ENCODE measurements around the gene DLEC1.
"Not testable (repeated sequence)": the region's sequence is repeated elsewhere in the genome, so short reads cannot be mapped to it uniquely, and the experiment has no call there.

Gene DLEC1

DNA sequence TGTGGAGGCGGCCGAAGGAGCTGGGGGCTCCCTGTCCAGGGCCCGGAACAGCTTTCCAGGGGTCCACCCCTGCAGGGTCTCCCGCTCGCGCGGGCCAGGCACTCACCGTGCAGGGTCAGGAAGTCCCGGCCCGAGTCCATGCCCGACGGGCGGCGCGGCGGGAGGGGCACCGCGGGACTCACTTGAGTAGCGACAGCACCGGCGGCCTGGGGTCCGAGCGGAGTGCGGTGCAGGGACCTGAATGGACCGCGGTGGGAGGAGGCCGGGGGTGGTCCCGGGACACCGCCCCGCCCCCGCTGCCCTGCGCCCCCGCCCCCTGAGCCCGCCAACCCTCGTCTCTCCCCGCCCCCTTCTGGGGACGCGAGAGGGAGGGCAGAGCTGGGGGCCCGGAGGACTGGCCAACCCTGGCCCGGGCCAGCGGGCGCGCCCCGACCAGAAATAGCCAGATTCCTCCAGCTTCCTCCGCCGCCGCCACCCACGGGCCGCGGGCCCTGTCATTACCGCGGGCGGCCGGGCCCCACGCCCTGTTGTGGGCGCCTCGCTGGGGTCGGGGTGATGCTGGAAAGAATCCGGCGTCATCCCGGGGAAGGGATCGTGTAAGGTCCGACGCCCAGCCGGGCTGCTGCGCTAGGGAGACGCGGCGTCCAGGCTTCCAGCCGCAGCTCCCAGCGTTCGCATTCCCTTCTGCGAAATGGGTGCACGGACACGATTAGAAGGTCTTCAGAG is 9.4 kb upstream of the DLEC1 start, which contains the start of gene PLCD1:
PLCD1 (minus strand) TSS at position 243 of the 726 bp plus-strand sequence; CDS start at position 140, 103 bp downstream.
- no peaks in the 10 kb centered on the region for H3K79me1 ChIP-seq (ENCODE audit: low read length)
- peaks cover 8% of the 10 kb centered on the region for H3K27me3 ChIP-seq (ENCODE audit: insufficient read depth, low read length, poor library complexity)
- H3K27ac ChIP-seq (ENCODE audit: low read depth, low read length) = no peak within 1 kb of the TSS
- no peaks in the 10 kb centered on the region for H3K79me2 ChIP-seq (ENCODE audit: control insufficient read depth, insufficient read depth, low read length)
- peak within 1 kb of the TSS; percentile 69 for H3K9ac ChIP-seq (ENCODE audit: low read length)
- no CpG with 5 or more reads among the region's 75 CpGs for WGBS (ENCODE audit: extremely low coverage, insufficient coverage, low lambda C conversion rate)
- H2BK5ac ChIP-seq (ENCODE audit: low read length) = no peak within 1 kb of the TSS
- H3K36me3 ChIP-seq (ENCODE audit: control insufficient read depth, insufficient read depth, low read length) = no peaks in the 10 kb centered on the region
- no peak within 1 kb of the TSS for H4K5ac ChIP-seq (ENCODE audit: low read length)
- no peak within 1 kb of the TSS for H4K8ac ChIP-seq (ENCODE audit: low read depth, low read length)
- H3K56ac ChIP-seq (ENCODE audit: low read length) = peak within 1 kb of the TSS; percentile 82
- peak within 1 kb of the TSS; percentile 20 for H3K18ac ChIP-seq (ENCODE audit: low read length)
- no peak within 1 kb of the TSS for H3K23ac ChIP-seq (ENCODE audit: low read length)
- H2AK5ac ChIP-seq (ENCODE audit: low read length) = no peak within 1 kb of the TSS
- H2BK120ac ChIP-seq (ENCODE audit: low read depth, low read length) = no peak within 1 kb of the TSS
- DNase-seq = peak; percentile 75
- H3K4ac ChIP-seq (ENCODE audit: low read depth, low read length) = no peak within 1 kb of the TSS
- H3K4me1 ChIP-seq (ENCODE audit: control insufficient read depth, low read depth, low read length) = peaks cover 3% of the 10 kb centered on the region
- peak within 1 kb of the TSS; percentile 62 for H3K4me3 ChIP-seq (ENCODE audit: low read length)
- H2BK15ac ChIP-seq (replicated peaks; ENCODE audit: low read depth) = no peak within 1 kb of the TSS
- peak within 1 kb of the TSS; percentile 84 for H3K4me2 ChIP-seq (ENCODE audit: low read length)

GRCh38 chr3:38030126-38031021 is 8.6 kb upstream of the DLEC1 start:
- no peak overlapping the region for H3K4ac ChIP-seq (ENCODE audit: low read depth, low read length)
- H4K8ac ChIP-seq (ENCODE audit: low read depth, low read length) = no peak overlapping the region
- H3K4me3 ChIP-seq (ENCODE audit: low read length) = peak overlapping the region; percentile 14
- no peak overlapping the region for H3K27ac ChIP-seq (ENCODE audit: low read depth, low read length)
- H3K56ac ChIP-seq (ENCODE audit: low read length) = peak overlapping the region; percentile 76
- no peak overlapping the region for H2BK120ac ChIP-seq (ENCODE audit: low read depth, low read length)
- peaks cover 2% of the 10 kb centered on the region for H3K4me1 ChIP-seq (ENCODE audit: control insufficient read depth, low read depth, low read length)
- H4K5ac ChIP-seq (ENCODE audit: low read length) = no peak overlapping the region
- no peak for DNase-seq
- no peaks in the 10 kb centered on the region for H3K36me3 ChIP-seq (ENCODE audit: control insufficient read depth, insufficient read depth, low read length)
- no peak overlapping the region for H2BK15ac ChIP-seq (replicated peaks; ENCODE audit: low read depth)
- H3K18ac ChIP-seq (ENCODE audit: low read length) = no peak overlapping the region
- WGBS (ENCODE audit: extremely low coverage, insufficient coverage, low lambda C conversion rate) = no CpG with 5 or more reads among the region's 8 CpGs
- no peak overlapping the region for H2BK5ac ChIP-seq (ENCODE audit: low read length)
- peak overlapping the region; percentile 43 for H3K4me2 ChIP-seq (ENCODE audit: low read length)
- H2AK5ac ChIP-seq (ENCODE audit: low read length) = no peak overlapping the region
- H3K79me2 ChIP-seq (ENCODE audit: control insufficient read depth, insufficient read depth, low read length) = no peaks in the 10 kb centered on the region
- H3K79me1 ChIP-seq (ENCODE audit: low read length) = no peaks in the 10 kb centered on the region
- H3K23ac ChIP-seq (ENCODE audit: low read length) = no peak overlapping the region
- H3K9ac ChIP-seq (ENCODE audit: low read length) = peak overlapping the region; percentile 48
- peaks cover 8% of the 10 kb centered on the region for H3K27me3 ChIP-seq (ENCODE audit: insufficient read depth, low read length, poor library complexity)

DNA sequence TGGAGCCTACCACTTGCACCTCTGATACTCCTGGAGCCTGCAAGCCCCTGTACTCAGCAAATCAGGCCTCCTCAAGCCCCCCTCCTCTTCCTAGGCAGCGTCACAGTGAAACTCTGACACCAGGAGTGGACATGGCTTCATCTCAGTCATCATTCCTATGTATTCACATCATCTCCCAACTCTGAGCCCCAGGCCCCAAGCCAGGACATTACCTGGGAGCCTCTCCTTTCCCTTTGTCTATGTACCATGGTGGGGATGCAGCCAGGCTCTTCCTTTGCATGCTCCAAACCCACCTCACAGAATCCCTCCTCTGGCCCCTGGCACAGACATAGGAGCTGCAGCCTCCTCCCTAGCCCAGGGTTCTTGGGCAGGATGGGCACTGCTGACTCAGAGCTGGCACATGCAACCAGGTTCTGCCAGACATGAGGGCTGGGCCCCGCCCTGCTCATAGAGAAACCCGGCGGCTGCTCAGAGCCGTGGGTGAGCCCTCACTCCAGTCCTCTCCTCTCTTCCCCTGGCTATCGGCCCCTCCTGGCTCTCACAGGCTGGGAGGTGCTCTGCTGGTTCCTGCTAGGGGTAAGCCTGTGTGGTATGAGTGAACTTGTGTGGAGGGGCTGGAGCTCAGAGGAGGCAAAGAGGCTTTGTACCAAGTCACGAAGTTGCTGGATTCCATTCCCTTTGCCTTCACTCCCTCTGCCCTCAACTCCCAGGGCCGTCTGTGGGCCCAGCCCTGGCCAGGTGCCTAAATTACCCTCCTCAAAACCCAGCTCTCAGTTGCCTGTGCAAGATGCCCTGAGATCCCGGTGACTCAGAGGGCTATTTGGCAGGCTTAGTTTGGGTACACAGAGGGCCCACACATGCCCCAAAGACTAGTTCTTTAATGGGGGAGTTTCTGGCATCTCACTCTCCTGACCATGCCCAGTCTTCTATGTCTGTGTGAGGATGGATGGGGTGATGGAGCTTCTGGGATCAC is 7.7 kb upstream of the DLEC1 start:
- no peak overlapping the region for H3K18ac ChIP-seq (ENCODE audit: low read length)
- no peak overlapping the region for H2AK5ac ChIP-seq (ENCODE audit: low read length)
- H2BK5ac ChIP-seq (ENCODE audit: low read length) = no peak overlapping the region
- no peak overlapping the region for H2BK120ac ChIP-seq (ENCODE audit: low read depth, low read length)
- WGBS (ENCODE audit: extremely low coverage, insufficient coverage, low lambda C conversion rate) = no CpG with 5 or more reads among the region's 9 CpGs
- H3K4me3 ChIP-seq (ENCODE audit: low read length) = no peak overlapping the region
- H2BK15ac ChIP-seq (replicated peaks; ENCODE audit: low read depth) = no peak overlapping the region
- no peak overlapping the region for H3K56ac ChIP-seq (ENCODE audit: low read length)
- no peaks in the 10 kb centered on the region for H3K4me1 ChIP-seq (ENCODE audit: control insufficient read depth, low read depth, low read length)
- H3K27ac ChIP-seq (ENCODE audit: low read depth, low read length) = no peak overlapping the region
- no peak overlapping the region for H3K4ac ChIP-seq (ENCODE audit: low read depth, low read length)
- H3K4me2 ChIP-seq (ENCODE audit: low read length) = no peak overlapping the region
- H3K79me2 ChIP-seq (ENCODE audit: control insufficient read depth, insufficient read depth, low read length) = no peaks in the 10 kb centered on the region
- no peak overlapping the region for H3K23ac ChIP-seq (ENCODE audit: low read length)
- H3K27me3 ChIP-seq (ENCODE audit: insufficient read depth, low read length, poor library complexity) = peaks cover 8% of the 10 kb centered on the region
- H3K36me3 ChIP-seq (ENCODE audit: control insufficient read depth, insufficient read depth, low read length) = no peaks in the 10 kb centered on the region
- H4K8ac ChIP-seq (ENCODE audit: low read depth, low read length) = no peak overlapping the region
- H3K79me1 ChIP-seq (ENCODE audit: low read length) = no peaks in the 10 kb centered on the region
- DNase-seq = peak; percentile 30
- no peak overlapping the region for H3K9ac ChIP-seq (ENCODE audit: low read length)
- H4K5ac ChIP-seq (ENCODE audit: low read length) = no peak overlapping the region

DNA sequence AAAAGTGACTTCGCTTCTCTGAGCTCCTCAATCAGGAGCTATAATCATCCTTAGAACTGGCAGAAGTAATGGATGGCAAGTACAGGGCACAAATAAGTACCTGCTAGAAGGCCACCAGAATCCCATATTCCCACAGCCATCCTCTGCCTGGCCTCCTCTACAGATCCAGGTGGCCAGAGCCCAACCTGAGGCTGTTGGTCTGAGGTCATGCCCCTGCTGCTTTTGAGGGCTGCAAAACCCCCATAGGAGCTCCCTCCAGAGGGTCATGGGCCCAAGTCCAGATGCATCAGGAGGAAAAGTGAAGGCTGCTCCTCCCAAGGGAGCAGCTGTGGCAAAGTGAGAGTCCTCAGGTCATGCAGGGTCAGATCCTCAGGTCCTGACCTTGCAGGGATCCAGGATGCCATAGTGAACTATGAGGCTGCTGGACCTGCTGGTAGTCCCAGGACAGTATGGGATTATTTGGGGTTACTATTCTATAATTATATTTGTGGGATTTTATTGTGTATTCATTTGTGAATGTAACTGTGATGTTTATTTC is 6.6 kb upstream of the DLEC1 start:
- Histone ChIP-seq H3K4ac (ENCODE audit: low read depth, low read length) (no peak overlapping the region), H3K36me3 (ENCODE audit: control insufficient read depth, insufficient read depth, low read length) (no peaks in the 10 kb centered on the region), H3K27ac (ENCODE audit: low read depth, low read length) (no peak overlapping the region), H3K4me1 (ENCODE audit: control insufficient read depth, low read depth, low read length) (no peaks in the 10 kb centered on the region), H3K18ac (ENCODE audit: low read length) (no peak overlapping the region), H3K4me3 (ENCODE audit: low read length) (no peak overlapping the region), H4K8ac (ENCODE audit: low read depth, low read length) (no peak overlapping the region), H2BK15ac (replicated peaks; ENCODE audit: low read depth) (no peak overlapping the region), H3K4me2 (ENCODE audit: low read length) (no peak overlapping the region), H2BK120ac (ENCODE audit: low read depth, low read length) (no peak overlapping the region), H4K5ac (ENCODE audit: low read length) (no peak overlapping the region), H3K79me2 (ENCODE audit: control insufficient read depth, insufficient read depth, low read length) (no peaks in the 10 kb centered on the region), H3K79me1 (ENCODE audit: low read length) (no peaks in the 10 kb centered on the region), H3K56ac (ENCODE audit: low read length) (no peak overlapping the region), H3K23ac (ENCODE audit: low read length) (no peak overlapping the region), H2AK5ac (ENCODE audit: low read length) (no peak overlapping the region), H2BK5ac (ENCODE audit: low read length) (no peak overlapping the region), H3K9ac (ENCODE audit: low read length) (no peak overlapping the region), H3K27me3 (ENCODE audit: insufficient read depth, low read length, poor library complexity) (peaks cover 8% of the 10 kb centered on the region)
- DNase-seq = no peak
- WGBS (ENCODE audit: extremely low coverage, insufficient coverage, low lambda C conversion rate) = no CpG with 5 or more reads among the region's 1 CpG

- H3K23ac ChIP-seq (ENCODE audit: low read length); H3K4ac ChIP-seq (ENCODE audit: low read depth, low read length); H3K4me3 ChIP-seq (ENCODE audit: low read length); H3K56ac ChIP-seq (ENCODE audit: low read length); H2BK120ac ChIP-seq (ENCODE audit: low read depth, low read length); H3K79me1 ChIP-seq (ENCODE audit: low read length); H2AK5ac ChIP-seq (ENCODE audit: low read length); H2BK5ac ChIP-seq (ENCODE audit: low read length); H3K36me3 ChIP-seq (ENCODE audit: control insufficient read depth, insufficient read depth, low read length); H3K18ac ChIP-seq (ENCODE audit: low read length); H2BK15ac ChIP-seq (replicated peaks; ENCODE audit: low read depth); H3K4me2 ChIP-seq (ENCODE audit: low read length); H3K79me2 ChIP-seq (ENCODE audit: control insufficient read depth, insufficient read depth, low read length); H3K27me3 ChIP-seq (ENCODE audit: insufficient read depth, low read length, poor library complexity); DNase-seq; H3K27ac ChIP-seq (ENCODE audit: low read depth, low read length); H4K8ac ChIP-seq (ENCODE audit: low read depth, low read length); H4K5ac ChIP-seq (ENCODE audit: low read length); H3K9ac ChIP-seq (ENCODE audit: low read length); H3K4me1 ChIP-seq (ENCODE audit: control insufficient read depth, low read depth, low read length): not testable (repeated sequence)
- WGBS (ENCODE audit: extremely low coverage, insufficient coverage, low lambda C conversion rate) = no CpG with 5 or more reads among the region's 7 CpGs
Measured at GRCh38 chr3:38033586-38033985, 5.4 kb upstream of the DLEC1 start.

Data from mesendoderm (in vitro differentiated cells).